SK-N-SH (cell line): ENCODE data around the gene MAP3K3. TPM values are rescaled to one million over a fixed set of nuclear protein-coding genes. Genes with fewer than 3 reads are reported as not detected.

ENCODE experiments used
- CTCF ChIA-PET: fragments of 300-600, 350-600 bp; formaldehyde crosslinking; extraction: SDS; loops from one replicate; lab custom pipeline; 2021; lab: Yijun Ruan, JAX
- POLR2A ChIA-PET: fragments of 350-600 bp; sonication (Branson Sonifier 250); formaldehyde crosslinking; extraction: SDS; loops from one replicate; lab custom pipeline; 2020; ENCODE audit warnings: antibody characterized with exemption, inconsistent platforms; lab: Yijun Ruan, JAX
- DNase-seq: peaks from one replicate; pipeline ENCODE4 v3.0.0; 2012
- H2AFZ ChIP-seq: fragments of 200-600 bp; sonication (generic); 2 replicates; pipeline ENCODE4 v1.8.1; 2016; ENCODE audit warnings: antibody characterized with exemption, mild to moderate bottlenecking, low read depth
- H3F3A ChIP-seq: fragments of 200-600 bp; sonication (generic); replicated peaks from 2 replicates; pipeline ENCODE3; 2016; ENCODE audit warnings: antibody characterized with exemption, mild to moderate bottlenecking; ENCODE audit not compliant: insufficient read depth
- H3K27ac ChIP-seq, 2 experiments: fragments of 200-500 bp in 1 of 2; fragments of 200-600 bp in 1 of 2; sonication (Bioruptor generic) in 1 of 2; sonication (generic), shearing (Covaris generic) in 1 of 2; 2 replicates each; pipeline versions ENCODE4 v1.5.1 to v1.6.1; 2014 to 2016; ENCODE audit warnings: low read depth in 2 of 2, inconsistent platforms in 1 of 2, low read length in 1 of 2, mild to moderate bottlenecking in 1 of 2, mixed read lengths in 1 of 2
- H3K27me3 ChIP-seq: fragments of 200-600 bp; sonication (generic), shearing (Covaris generic); 2 replicates; pipeline ENCODE4 v1.6.1; 2016; ENCODE audit warnings: mixed run types; ENCODE audit not compliant: insufficient read depth
- H3K36me3 ChIP-seq, 2 experiments: fragments of 200-500 bp in 1 of 2; fragments of 200-600 bp in 1 of 2; sonication (Bioruptor generic) in 1 of 2; sonication (generic) in 1 of 2; replicated peaks in 1 of 2; 2 replicates each; pipeline versions ENCODE3 to v1.5.1; 2014 to 2016; ENCODE audit warnings: low read length in 1 of 2, mild to moderate bottlenecking in 1 of 2; ENCODE audit not compliant: insufficient read depth in 2 of 2, control insufficient read depth in 1 of 2
- H3K4me1 ChIP-seq, 2 experiments: fragments of 200-500 bp in 1 of 2; fragments of 200-600 bp in 1 of 2; sonication (Bioruptor generic) in 1 of 2; sonication (generic), shearing (Covaris generic) in 1 of 2; 2 replicates each; pipeline versions ENCODE4 v1.5.1 to v1.6.1; 2014 to 2016; ENCODE audit warnings: low read depth in 1 of 2, low read length in 1 of 2, mixed run types in 1 of 2; ENCODE audit not compliant: insufficient read depth in 2 of 2, control insufficient read depth in 1 of 2
- H3K4me2 ChIP-seq: fragments of 200-600 bp; sonication (generic), shearing (Covaris generic); 2 replicates; pipeline ENCODE4 v1.6.1; 2017; ENCODE audit warnings: mixed run types
- H3K4me3 ChIP-seq, 2 experiments: fragments of 200-500 bp in 1 of 2; fragments of 200-600 bp in 1 of 2; sonication (Bioruptor generic) in 1 of 2; sonication (generic), shearing (Covaris generic) in 1 of 2; 2 replicates each; pipeline versions ENCODE4 v1.5.1 to v1.8.1; 2014 to 2016; ENCODE audit warnings: low read depth in 2 of 2, inconsistent platforms in 1 of 2, low read length in 1 of 2, mild to moderate bottlenecking in 1 of 2, mixed read lengths in 1 of 2, moderate library complexity in 1 of 2
- H3K79me2 ChIP-seq: fragments of 200-600 bp; sonication (generic); 2 replicates; pipeline ENCODE4 v1.8.1; 2017; ENCODE audit warnings: mild to moderate bottlenecking; ENCODE audit not compliant: insufficient read depth
- H3K9ac ChIP-seq: fragments of 200-600 bp; sonication (generic); 2 replicates; pipeline ENCODE4 v1.6.1; 2017; ENCODE audit warnings: mixed run types
- H3K9me2 ChIP-seq: fragments of 200-600 bp; sonication (generic); 2 replicates; pipeline ENCODE4 v1.6.1; 2017; ENCODE audit warnings: mixed run types
- H3K9me3 ChIP-seq: fragments of 200-600 bp; sonication (generic); 2 replicates; pipeline ENCODE4 v1.6.1; 2017; ENCODE audit warnings: mixed run types, mild to moderate bottlenecking, moderate library complexity
- H4K20me1 ChIP-seq: fragments of 200-600 bp; sonication (generic); 2 replicates; pipeline ENCODE4 v1.6.1; 2017; ENCODE audit warnings: mild to moderate bottlenecking, mixed run types; ENCODE audit not compliant: insufficient read depth
- CHD2 ChIP-seq: fragments of 150-350 bp; IDR thresholded peaks from 2 replicates; pipeline ENCODE4 v1.6.1; 2018; ENCODE audit warnings: low read length; ENCODE audit not compliant: partially characterized antibody
- ELF1 ChIP-seq: IDR thresholded peaks from 2 replicates; pipeline ENCODE4 v1.4.0; 2012
- EP300 ChIP-seq, 2 experiments: IDR thresholded peaks; 2 replicates each; pipeline versions ENCODE4 v1.4.0 to v1.6.1; 2012; ENCODE audit warnings: borderline replicate concordance in 1 of 2, low read depth in 1 of 2, low read length in 1 of 2
- EZH2phosphoT487 ChIP-seq: fragments of 200-600 bp; sonication (generic); IDR thresholded peaks from 2 replicates; pipeline ENCODE4 v1.6.1; 2017; ENCODE audit warnings: low read depth, mixed run types, mild to moderate bottlenecking, antibody characterized with exemption, moderate library complexity, borderline replicate concordance
- FOSL2 ChIP-seq: IDR thresholded peaks from 2 replicates; pipeline ENCODE4 v1.4.0; 2012; ENCODE audit warnings: low read depth, mild to moderate bottlenecking, moderate library complexity, borderline replicate concordance
- FOXJ3 ChIP-seq: sonication (generic); formaldehyde crosslinking; IDR thresholded peaks from 2 replicates; pipeline ENCODE4 v1.5.1; 2020; ENCODE audit warnings: mild to moderate bottlenecking, missing genetic modification reagents
- GABPA ChIP-seq: IDR thresholded peaks from 2 replicates; pipeline ENCODE4 v1.4.0; 2012; ENCODE audit warnings: low read depth, mild to moderate bottlenecking
- GATA2 ChIP-seq: sonication (generic); formaldehyde crosslinking; IDR thresholded peaks from 2 replicates; pipeline ENCODE4 v1.5.0; 2020; ENCODE audit warnings: mild to moderate bottlenecking, missing genetic modification reagents
- MAX ChIP-seq: IDR thresholded peaks from 2 replicates; pipeline ENCODE4 v1.4.0; 2012; ENCODE audit warnings: low read depth
- MEF2A ChIP-seq: IDR thresholded peaks from 2 replicates; pipeline ENCODE4 v1.4.0; 2012; ENCODE audit warnings: low read depth, borderline replicate concordance
- NRF1 ChIP-seq: IDR thresholded peaks from 2 replicates; pipeline ENCODE4 v1.6.1; 2012; ENCODE audit warnings: low read depth, mild to moderate bottlenecking, low read length
- PBX3 ChIP-seq: IDR thresholded peaks from 2 replicates; pipeline ENCODE4; 2012
- POLR2AphosphoS5 ChIP-seq: IDR thresholded peaks from 2 replicates; pipeline ENCODE4 v1.6.1; 2012; ENCODE audit warnings: low read depth, low read length
- RAD21 ChIP-seq: IDR thresholded peaks from 2 replicates; pipeline ENCODE4 v1.6.1; 2012; ENCODE audit warnings: mild to moderate bottlenecking, low read length
- RCOR1 ChIP-seq: fragments of 150-350 bp; IDR thresholded peaks from 2 replicates; pipeline ENCODE4 v1.6.1; 2017; ENCODE audit warnings: antibody characterized with exemption, low read length
- RFX5 ChIP-seq: IDR thresholded peaks from 2 replicates; pipeline ENCODE4 v1.6.1; 2012; ENCODE audit warnings: mild to moderate bottlenecking, improper control_type of control experiment, low read length
- RXRA ChIP-seq: IDR thresholded peaks from 2 replicates; pipeline ENCODE4 v1.4.0; 2012; ENCODE audit warnings: low read depth, mild to moderate bottlenecking, borderline replicate concordance
- SIN3A ChIP-seq: IDR thresholded peaks from 2 replicates; pipeline ENCODE4 v1.6.1; 2012; ENCODE audit warnings: low read depth, mild to moderate bottlenecking, low read length, moderate library complexity, borderline replicate concordance
- SMC3 ChIP-seq: IDR thresholded peaks from 2 replicates; pipeline ENCODE4 v1.6.1; 2012; ENCODE audit warnings: low read depth, low read length, improper control_type of control experiment
- TAF1 ChIP-seq: IDR thresholded peaks from 2 replicates; pipeline ENCODE4 v1.6.1; 2012; ENCODE audit warnings: low read depth, mild to moderate bottlenecking, low read length, moderate library complexity, borderline replicate concordance
- TCF12 ChIP-seq: IDR thresholded peaks from 2 replicates; pipeline ENCODE4 v1.4.0; 2012
- YY1 ChIP-seq: IDR thresholded peaks from 2 replicates; pipeline ENCODE4 v1.4.0; 2012; ENCODE audit warnings: low read depth, mild to moderate bottlenecking
- WGBS: methylation state at CpG from one replicate; pipeline ENCODE4 v1.1.6; 2017; ENCODE audit warnings: low lambda C conversion rate; 5-methylcytosine and 5-hydroxymethylcytosine counted together
- polyA plus RNA-seq, 3 experiments: library from polyadenylated mRNA; depleted of rRNA; stranded (reverse); fragments of >200 nt; gene quantifications; 2 replicates each; pipeline ENCODE4 v1.2.3, GENCODE V29; 2012
- TF ChIP-seq, protein P1 (sequence below): IDR thresholded peaks from 2 replicates; pipeline ENCODE4 v1.4.0; 2012; ENCODE audit warnings: low read depth, borderline replicate concordance

The MAP3K3 gene
- polyA plus RNA-seq, 1 of the 3 experiments (the other 2 are of a cell fraction) = 25.3 TPM

DNA sequence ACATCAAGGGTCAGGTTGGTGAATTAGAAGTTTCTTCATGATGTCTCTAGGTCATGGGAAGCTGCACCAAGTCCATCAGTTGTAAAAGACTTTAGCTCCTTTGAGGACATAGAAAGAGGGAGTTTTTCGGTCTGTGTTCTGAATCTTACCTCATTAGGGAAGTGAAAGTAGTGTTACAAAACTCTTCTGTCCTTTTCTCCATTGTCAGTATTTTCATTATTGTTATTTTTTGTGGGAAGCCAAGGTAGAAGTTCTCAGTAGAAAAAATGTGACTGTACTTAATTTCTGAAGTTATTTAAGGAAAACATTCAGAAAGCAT is 24.2 kb downstream of the MAP3K3 start:
- no peaks in the 10 kb centered on the region for H3K79me2 ChIP-seq
- no peaks in the 10 kb centered on the region for H3K9me2 ChIP-seq
- no peak for TF ChIP-seq RAD21
- TF ChIP-seq, protein P1, sequence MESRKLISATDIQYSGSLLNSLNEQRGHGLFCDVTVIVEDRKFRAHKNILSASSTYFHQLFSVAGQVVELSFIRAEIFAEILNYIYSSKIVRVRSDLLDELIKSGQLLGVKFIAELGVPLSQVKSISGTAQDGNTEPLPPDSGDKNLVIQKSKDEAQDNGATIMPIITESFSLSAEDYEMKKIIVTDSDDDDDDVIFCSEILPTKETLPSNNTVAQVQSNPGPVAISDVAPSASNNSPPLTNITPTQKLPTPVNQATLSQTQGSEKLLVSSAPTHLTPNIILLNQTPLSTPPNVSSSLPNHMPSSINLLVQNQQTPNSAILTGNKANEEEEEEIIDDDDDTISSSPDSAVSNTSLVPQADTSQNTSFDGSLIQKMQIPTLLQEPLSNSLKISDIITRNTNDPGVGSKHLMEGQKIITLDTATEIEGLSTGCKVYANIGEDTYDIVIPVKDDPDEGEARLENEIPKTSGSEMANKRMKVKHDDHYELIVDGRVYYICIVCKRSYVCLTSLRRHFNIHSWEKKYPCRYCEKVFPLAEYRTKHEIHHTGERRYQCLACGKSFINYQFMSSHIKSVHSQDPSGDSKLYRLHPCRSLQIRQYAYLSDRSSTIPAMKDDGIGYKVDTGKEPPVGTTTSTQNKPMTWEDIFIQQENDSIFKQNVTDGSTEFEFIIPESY = no peak
- no peak for TF ChIP-seq RCOR1
- no peak for TF ChIP-seq TCF12
- TF ChIP-seq POLR2AphosphoS5 = no peak
- TF ChIP-seq GATA2 (CRISPR knock-in tag) = no peak
- TF ChIP-seq EP300 (IDR thresholded peaks at IDR 0.05; ENCODE audit: borderline replicate concordance in 1 of 2, low read depth in 1 of 2, low read length in 1 of 2) = no peak
- no peak for TF ChIP-seq MEF2A
- TF ChIP-seq GABPA = no peak
- TF ChIP-seq YY1 = no peak
- no peak for TF ChIP-seq SIN3A
- no peak for TF ChIP-seq RXRA
- TF ChIP-seq, all 33 proteins: peak for 0
- Histone ChIP-seq H4K20me1 (no peaks in the 10 kb centered on the region), H3K4me1 (no peaks in the 10 kb centered on the region; a peak in 1 of 4 replicates), H3K36me3 (peaks cover 0 to 20% of the 10 kb centered on the region in 2 experiments), H3K9ac (no peak overlapping the region), H3K9me3 (no peaks in the 10 kb centered on the region), H2AFZ (no peak overlapping the region), H3K4me3 (no peak overlapping the region), H3K27me3 (no peaks in the 10 kb centered on the region), H3K4me2 (no peak overlapping the region), H3K27ac (no peak overlapping the region), H3F3A (no peaks in the 10 kb centered on the region)
- WGBS = 88% methylated on average over 1 of the region's 1 CpG
- CTCF ChIA-PET = interaction anchor here (0.6 to 2.9 kb wide), 6 partner anchors 10 to 221 kb away, joined by 3 to 13 read pairs (median 4); no protein-coding TSS in a partner anchor
- DNase-seq = no peak
- POLR2A ChIA-PET = no interaction called here

GRCh38 chr17:63647065-63647725 is 25.0 kb downstream of the MAP3K3 start:
- Histone ChIP-seq H3K9ac (no peak overlapping the region), H3K9me3 (no peaks in the 10 kb centered on the region), H3F3A (no peaks in the 10 kb centered on the region), H3K4me2 (no peak overlapping the region), H3K4me1 (no peaks in the 10 kb centered on the region), H3K9me2 (no peaks in the 10 kb centered on the region), H3K4me3 (no peak overlapping the region), H2AFZ (no peak overlapping the region), H4K20me1 (no peaks in the 10 kb centered on the region), H3K27me3 (no peaks in the 10 kb centered on the region), H3K27ac (peak overlapping the region in 1 of 2 experiments; percentile 6; a peak in 1 of 4 replicates), H3K79me2 (no peaks in the 10 kb centered on the region), H3K36me3 (peaks cover 0 to 20% of the 10 kb centered on the region in 2 experiments)
- TF ChIP-seq EZH2phosphoT487 (no peak), RCOR1 (no peak), ELF1 (no peak), SMC3 (no peak), FOSL2 (no peak), TAF1 (no peak), CHD2 (no peak), EP300 (IDR thresholded peaks at IDR 0.05; ENCODE audit: borderline replicate concordance in 1 of 2, low read depth in 1 of 2, low read length in 1 of 2) (no peak), PBX3 (no peak; the same call in 1 of the 2 replicates), FOXJ3 (CRISPR knock-in tag) (no peak), GATA2 (CRISPR knock-in tag) (no peak), RAD21 (no peak), RFX5 (no peak), NRF1 (no peak), MAX (no peak)
- DNase-seq = no peak
- 74% methylated on average over 4 of the region's 4 CpGs for WGBS
- ChIA-PET POLR2A (no interaction called here), CTCF (interaction anchor here (0.8 to 2.9 kb wide), 5 partner anchors 11 to 179 kb away, joined by 3 to 13 read pairs (median 5); no protein-coding TSS in a partner anchor)
